ENCODE results near the gene CAMK2B.

DNA sequence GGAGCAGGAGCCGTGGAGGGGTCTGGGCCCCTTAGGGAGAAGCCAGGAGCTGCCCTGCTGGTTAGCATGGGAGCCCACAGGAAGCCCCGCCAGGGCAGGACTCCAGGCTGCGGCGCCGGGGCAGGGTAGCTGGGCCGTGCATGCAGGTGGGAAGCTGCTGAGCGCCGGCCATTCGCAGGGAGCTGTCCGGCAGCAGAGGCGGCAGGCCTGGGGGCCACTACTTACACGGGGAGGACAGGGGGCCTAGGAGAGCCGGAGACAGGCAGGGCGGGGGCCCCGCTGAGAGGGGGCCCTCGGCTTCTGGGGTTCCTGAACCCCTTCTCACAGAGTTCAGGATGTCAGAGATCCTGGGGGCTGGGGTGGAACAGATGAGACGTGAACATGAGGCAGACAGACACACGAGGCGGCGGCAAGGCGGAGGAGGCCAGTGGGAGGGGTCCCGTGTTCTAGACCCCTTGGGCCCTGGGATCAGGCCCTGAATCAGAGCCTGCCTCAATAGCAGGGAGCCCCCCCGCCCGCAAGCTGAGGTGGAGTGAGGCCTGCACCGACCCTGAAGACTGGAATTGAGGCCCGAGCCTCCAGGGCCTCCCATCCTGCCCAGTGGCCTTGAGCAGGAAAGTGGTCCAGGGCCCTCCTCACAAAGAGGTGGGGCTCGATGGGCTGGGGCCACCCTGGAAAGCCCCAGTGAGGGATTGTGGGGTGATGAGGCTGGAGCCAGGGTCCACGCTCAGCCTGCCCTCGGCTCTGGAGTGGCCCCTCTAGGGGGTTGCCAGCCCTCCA is 96.6 kb downstream of the CAMK2B start:
- TF ChIP-seq CTCF (IDR thresholded peaks at IDR 0.05 in 4 of 5, conservative IDR thresholded peaks at IDR 0.05 in 1 of 5) (no peak), POLR2A (IDR thresholded peaks at IDR 0.05) (no peak)

Data from gastrocnemius medialis (tissue), 4 donors.